Neural cell (in vitro differentiated cells): Measurements from ENCODE around the gene SLC5A5.

Experiments used
- CTCF ChIP-seq: fragments of 450-650 bp; IDR thresholded peaks from 2 replicates; pipeline ENCODE4 v1.5.1; 2014; ENCODE audit warnings: antibody characterized with exemption, mild to moderate bottlenecking, moderate library complexity; ENCODE audit not compliant: poor library complexity, severe bottlenecking
- EP300 ChIP-seq: fragments of 450-650 bp; conservative IDR thresholded peaks from 2 replicates; pipeline ENCODE4 v1.6.1; 2014; ENCODE audit warnings: antibody characterized with exemption, mild to moderate bottlenecking, moderate library complexity; ENCODE audit not compliant: poor library complexity, severe bottlenecking
- RAD21 ChIP-seq: fragments of 450-650 bp; conservative IDR thresholded peaks from 2 replicates; pipeline ENCODE4 v1.6.1; 2014; ENCODE audit warnings: antibody characterized with exemption, mild to moderate bottlenecking, moderate library complexity
- TAF1 ChIP-seq: IDR thresholded peaks from 2 replicates; pipeline ENCODE4 v1.6.1; 2012; ENCODE audit warnings: low read depth

- TF ChIP-seq EP300 (no peak), CTCF (no peak), TAF1 (no peak), RAD21 (no peak)
Measured at GRCh38 chr19:17830567-17831418, 41.0 kb upstream of the SLC5A5 start.
